ENCODE measurements around the gene ADISSP.

ADISSP gene

GRCh38 chr20:3734111-3734843, 33.3 kb downstream of the ADISSP start:
- no peak for DNase-seq

GRCh38 chr20:3733119-3733995, 34.2 kb downstream of the ADISSP start:
- no peak for DNase-seq

GRCh38 chr20:3732327-3733118, 35.0 kb downstream of the ADISSP start, which contains the start of gene HSPA12B:
Gene HSPA12B, plus strand, starts transcription at chr20:3732685. Its CDS starts 5,990 bp downstream, at chr20:3738675.
- no peak for DNase-seq

GRCh38 chr20:3731944-3732326, 35.6 kb downstream of the ADISSP start:
- DNase-seq: no peak

GRCh38 chr20:3730803-3731672, 36.5 kb downstream of the ADISSP start:
- DNase-seq: no peak

GRCh38 chr20:3729811-3730540, 37.6 kb downstream of the ADISSP start:
- DNase-seq: no peak

GRCh38 chr20:3729378-3729777, 38.2 kb downstream of the ADISSP start:
- DNase-seq: no peak

GRCh38 chr20:3728876-3729275, 38.7 kb downstream of the ADISSP start:
- no peak for DNase-seq

GRCh38 chr20:3728354-3728753, 39.2 kb downstream of the ADISSP start:
- no peak for DNase-seq

- no peak for DNase-seq
Measured at GRCh38 chr20:3727401-3728021, 40.0 kb downstream of the ADISSP start.

- DNase-seq: no peak
Measured at GRCh38 chr20:3724356-3724755, 43.2 kb downstream of the ADISSP start.

- no peak for DNase-seq
Measured at GRCh38 chr20:3723284-3723683, 44.3 kb downstream of the ADISSP start.

GRCh38 chr20:3721912-3722311, 45.6 kb downstream of the ADISSP start:
- no peak for DNase-seq

- DNase-seq: no peak
Measured at GRCh38 chr20:3720626-3721025, 46.9 kb downstream of the ADISSP start.

GRCh38 chr20:3720068-3720467, 47.5 kb downstream of the ADISSP start:
- no peak for DNase-seq

GRCh38 chr20:3719046-3719445, 48.5 kb downstream of the ADISSP start:
- DNase-seq: no peak

GRCh38 chr20:3716195-3716834, 51.2 kb downstream of the ADISSP start:
- DNase-seq: peak; percentile 27

- no peak for DNase-seq
Measured at GRCh38 chr20:3714092-3714491, 53.5 kb downstream of the ADISSP start.

GRCh38 chr20:3712279-3712873, 55.2 kb downstream of the ADISSP start, which contains the start of gene SIGLEC1:
Gene SIGLEC1, minus strand, starts transcription at chr20:3712600. Its CDS starts 5,472 bp downstream, at chr20:3707128.
- no peak for DNase-seq

- DNase-seq: no peak
Measured at GRCh38 chr20:3711484-3711941, 56.0 kb downstream of the ADISSP start.

Measured in SHP77 treated with DMSO at 0.1 percent for 48 hours (cell line).